NCI-H2196 treated with DMSO at 0.1 percent for 48 hours (cell line): Measurements from ENCODE around the gene PLCB1.

Experiments used
- DNase-seq: peaks from one replicate; lab custom pipeline; 2025; ENCODE audit not compliant: unreplicated experiment; lab: John Stamatoyannopoulos, UW

PLCB1 gene

DNA sequence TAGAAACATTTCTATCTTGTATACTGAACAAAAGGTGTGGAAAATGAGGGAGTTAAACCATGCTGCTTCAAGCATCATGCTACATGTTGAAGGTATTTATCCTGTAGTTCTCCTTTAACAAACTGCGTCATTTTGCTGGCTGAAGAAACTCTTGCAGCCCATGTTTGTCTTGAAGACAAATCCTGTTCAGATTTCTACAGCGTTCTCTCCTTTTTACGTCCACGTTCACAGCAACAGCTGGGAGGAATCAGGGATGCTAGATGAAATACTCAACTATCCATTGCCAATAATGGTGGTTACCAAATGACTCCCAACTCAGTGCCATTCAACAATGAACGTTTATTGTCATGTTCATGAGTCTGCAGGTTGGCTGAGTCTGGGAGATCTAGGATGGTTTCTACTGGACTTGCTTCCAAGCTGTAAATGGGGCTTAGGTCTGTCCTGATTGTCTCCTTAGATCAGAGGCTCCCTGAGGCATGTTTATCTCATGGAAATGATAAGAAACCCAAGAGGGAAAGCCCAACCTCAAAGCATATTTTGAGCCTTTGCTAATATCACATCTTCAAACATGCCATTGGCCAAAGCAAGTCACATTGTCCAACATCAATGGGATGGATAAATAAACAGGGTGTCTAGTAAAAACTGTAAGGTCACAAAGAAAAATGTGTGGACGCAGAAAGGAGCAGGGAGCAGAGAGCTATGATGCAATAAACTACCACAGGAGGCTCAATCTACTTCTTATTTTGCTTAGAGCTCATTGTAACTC, 2.7 kb upstream of the PLCB1 start:
- DNase-seq: no peak

DNA sequence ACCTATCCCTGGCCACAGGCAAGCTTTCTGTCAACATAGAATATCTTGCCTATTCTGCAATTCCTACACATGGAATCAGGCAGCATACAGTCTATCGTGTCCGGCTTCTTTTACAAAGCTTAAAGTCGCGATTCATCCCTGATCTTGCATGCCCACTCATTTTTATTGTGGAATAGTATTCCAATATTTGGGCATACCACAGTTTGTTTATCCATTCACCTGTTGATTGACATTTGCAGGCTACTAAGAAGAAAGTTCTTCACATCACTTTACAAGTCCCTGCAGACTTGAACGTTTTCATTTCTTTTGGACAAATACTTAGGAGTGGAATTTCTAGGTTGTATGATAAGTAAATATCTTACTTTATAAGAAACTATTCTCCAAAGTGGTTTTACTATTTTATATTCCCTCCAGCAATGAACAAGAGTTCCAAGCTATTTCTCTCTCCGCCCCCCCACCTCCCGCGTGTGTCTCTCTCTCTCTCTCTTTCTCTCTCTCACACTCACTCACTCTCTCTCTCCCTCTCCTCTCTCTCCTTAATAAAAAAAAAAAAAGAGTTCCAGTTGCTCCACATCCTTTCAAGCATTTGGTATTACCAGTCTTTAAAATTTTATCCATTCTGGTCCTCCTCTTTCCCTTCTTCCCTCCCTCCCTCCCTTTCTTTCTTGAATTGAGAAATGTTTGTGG, 1.1 kb upstream of the PLCB1 start:
- DNase-seq: no peak

DNA sequence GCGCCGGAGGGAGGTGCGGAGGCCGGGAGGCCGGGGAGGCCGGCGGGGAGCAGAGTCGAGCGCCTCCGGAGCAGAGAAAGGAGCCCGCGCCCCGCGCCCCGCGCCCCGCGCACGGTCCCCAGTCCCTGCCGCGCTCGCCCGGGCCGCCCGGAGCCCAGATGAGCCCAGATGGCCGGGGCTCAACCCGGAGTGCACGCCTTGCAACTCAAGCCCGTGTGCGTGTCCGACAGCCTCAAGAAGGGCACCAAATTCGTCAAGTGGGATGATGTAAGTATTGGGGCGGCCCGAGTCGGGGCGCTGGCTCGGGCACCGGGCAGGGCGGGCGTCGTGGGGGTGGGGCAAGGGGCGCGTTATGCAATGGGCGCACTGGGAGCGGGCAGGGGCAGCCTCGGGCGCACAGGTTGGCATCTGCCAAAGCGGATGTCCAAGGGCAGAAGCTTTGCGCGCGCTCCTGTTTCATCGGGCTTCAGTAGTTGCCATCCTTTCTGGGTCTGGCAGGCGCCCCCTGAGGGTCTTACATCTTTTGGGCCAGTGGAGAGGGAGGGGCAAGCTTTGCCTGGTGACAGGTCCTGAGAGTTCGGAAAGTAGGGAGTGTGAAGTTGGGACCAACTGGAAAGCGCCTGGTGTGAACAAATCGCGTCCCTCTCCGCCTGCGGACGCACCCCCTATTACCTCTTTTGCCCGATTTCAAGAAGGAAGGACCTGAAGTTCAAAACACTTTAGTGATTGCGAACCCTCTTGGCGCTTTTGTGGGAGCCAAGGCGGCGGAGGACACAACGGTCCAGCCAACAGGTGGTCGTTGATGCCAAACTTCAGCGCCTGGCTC, 631 bp downstream of the PLCB1 start:
- DNase-seq: no peak

DNA sequence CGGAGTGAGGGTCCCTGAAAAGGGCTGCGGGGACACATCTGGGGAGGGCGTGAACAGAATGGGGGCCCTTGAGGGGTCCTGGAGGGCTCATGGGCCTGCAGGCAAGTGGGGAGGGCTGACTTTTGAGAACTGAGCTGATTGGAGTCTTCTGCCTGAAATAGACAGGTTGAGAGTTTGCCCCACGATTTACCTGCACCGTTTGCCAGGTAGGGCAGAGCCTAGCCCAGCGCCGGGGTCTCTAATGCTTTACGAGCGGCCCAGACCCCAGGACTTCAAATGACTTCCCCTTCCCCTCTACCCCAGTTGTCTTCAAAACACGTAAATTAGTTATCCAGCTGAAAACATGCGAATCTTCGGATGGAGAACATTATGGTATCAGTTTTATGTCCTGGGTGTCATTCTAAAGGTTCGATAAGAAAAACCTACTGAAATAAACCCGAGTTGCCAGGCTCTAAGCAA, 1.3 kb downstream of the PLCB1 start:
- no peak for DNase-seq

DNA sequence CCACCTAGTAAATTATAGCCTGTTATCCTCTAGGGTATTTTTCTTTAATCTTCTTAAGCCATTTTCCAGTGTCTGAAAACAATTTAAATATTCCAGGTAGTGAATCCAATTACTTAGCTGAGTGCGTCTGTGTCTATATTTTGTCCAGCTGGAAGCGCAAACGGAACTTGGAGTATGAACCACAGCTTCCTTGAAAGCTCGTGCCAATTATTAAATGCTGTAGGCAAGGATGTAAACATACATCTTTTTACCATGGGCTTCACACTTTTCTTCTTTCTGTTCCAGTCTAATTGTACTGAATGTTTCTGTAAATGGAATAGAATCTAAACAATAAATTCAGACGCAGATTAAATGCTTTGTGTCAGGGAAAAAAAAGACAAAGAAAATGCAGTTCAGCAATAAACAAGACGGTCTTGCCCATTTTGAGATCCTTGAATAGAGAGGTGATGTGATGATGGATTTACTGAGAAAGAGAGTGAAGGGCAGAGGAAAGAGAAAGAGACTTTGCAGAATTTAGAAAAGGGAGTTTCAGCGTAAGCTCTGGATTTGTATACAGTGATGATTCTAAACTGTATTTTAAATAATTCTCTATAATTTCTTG, 1.9 kb downstream of the PLCB1 start:
- DNase-seq: no peak

DNA sequence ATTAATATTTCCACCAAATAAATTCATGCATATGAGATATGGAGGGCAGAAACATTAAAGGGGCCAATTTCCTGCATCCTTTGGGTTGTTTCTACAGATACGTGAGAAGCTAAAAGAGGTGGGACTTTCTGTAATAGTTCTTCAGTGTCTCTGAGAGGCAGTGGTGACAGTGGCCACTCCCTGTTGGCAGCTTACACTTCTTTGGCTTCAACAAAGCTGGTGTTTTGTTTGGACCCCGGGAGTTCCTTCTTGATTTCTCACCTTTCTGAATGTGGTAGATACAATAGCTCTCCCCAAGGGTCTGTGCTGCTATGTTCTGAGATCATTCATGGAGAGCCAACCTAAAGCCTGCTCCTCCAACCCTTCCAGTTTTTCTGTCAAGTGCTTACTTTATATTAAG, 7.8 kb downstream of the PLCB1 start:
- no peak for DNase-seq

DNA sequence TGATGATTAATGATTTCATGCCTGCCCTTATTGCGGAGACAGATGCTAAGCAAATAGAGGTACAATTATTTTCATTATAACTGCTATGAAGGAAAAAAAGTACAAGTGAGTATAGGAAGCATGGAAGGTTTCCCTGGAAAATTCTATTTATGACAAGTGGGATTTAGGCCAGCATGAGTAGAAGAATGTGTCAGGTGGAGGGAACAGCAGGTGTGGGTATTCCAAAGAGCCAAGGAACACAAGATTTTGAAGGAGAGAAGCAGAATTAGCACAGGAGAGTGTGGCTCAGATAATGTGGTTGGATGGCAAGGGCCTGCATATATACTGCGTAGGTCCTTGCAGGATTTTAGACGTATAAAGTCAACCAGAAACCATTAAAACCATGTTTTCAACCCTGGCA, 11.4 kb downstream of the PLCB1 start:
- DNase-seq: no peak

DNA sequence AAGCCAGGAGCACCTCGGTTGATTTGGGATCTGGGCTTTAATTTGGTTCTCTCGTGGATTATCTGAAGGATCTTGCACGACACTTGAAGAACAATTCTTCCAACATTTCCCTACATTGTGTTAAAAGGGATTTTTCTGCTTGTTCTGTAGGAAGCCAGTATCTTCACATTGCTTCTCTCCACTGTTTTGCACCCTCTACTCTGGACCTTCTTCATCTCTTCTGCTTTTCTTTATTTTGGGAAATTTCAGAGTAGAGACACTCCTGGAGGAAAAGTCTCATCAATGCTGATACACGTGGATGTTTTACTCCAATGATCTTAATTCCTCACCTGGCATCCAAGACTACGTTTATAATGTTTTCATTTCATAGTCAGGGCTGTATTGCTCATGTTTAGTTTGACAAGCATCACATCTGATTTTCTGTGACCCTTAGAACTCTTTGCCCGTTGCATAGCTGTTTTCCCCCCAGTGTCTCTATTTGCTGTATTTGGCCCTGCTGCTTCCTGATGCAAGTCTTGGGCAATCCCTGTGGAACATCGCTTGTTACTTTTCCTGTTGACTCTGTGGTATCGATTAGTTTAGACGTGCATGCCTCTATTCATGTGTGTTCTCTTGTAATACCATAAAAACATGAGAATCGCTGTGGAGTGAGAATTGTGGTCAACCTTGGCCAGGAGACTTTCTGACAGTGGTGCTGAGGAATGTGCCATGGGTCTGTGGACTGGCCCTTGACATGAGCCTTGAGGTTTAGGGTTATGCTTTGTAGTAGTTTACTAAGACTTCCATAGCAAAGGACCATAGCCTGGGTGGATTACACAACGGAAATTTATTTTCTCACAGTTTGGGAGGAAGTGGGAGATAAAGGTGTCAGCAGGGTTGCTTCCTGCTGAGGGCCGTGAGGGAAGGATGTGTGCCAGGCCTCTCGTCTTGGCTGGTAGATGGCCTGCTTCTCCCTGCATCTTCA, 12.5 kb downstream of the PLCB1 start:
- no peak for DNase-seq

DNA sequence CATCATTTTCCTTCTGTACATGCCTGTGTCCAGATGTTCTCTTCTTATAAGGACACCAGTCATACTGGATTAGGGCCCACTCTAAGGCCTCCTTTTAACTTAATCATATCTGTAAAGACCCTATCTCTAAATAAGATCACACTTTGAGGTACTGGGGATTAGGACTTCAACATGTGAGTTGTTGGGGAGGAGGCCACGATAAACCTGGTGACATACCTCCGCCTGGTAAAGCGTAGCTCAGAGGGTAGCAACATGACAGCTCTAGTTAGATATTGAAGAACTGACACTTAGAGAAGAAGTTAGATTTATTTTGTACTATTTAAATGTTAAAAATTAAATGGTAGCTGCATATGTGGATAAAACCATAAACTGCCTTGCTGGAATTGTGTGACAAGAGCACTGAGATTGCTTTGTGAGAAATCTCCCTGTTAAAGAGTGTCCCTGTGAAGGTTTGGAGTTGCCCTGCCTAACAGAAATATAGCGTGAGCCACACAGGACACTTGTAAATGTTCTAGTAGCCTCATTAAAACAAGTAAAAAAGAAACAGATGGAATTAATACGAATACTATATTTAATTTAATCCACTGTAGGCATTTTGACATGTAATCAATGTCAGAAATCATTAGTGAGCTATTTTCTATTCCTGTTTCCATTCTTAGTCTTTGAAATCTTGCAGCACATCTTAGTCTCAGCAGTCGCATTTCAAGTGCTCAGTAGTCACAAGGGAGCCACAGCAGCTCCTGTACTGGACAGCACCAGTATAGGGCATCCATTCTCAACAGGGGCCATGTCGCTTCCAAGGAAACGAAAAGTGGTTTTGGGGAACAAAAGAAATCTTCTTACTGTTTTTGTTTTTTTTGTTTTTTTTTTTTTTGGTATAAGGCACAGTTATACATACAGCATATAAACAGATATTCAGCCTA, 13.4 kb downstream of the PLCB1 start:
- DNase-seq: no peak

DNA sequence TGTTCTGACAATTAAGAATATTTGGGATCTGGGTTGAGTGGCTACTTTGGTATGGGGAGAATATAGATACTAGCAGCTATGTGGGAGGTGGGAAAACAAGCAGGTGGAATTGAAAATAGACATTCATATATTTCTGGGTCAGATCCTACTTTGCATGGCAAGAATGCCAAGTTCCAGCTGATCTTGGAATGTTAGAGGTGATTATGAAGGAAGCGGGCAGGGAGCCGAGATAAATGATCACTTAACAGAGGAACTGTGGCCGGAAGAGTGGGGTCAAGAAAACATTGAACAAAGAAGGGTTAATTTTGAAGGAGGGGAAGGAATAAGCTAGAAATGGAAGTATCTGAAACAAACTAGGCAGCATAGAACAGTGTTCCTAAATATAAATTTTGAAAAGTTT, 15.4 kb downstream of the PLCB1 start:
- no peak for DNase-seq

DNA sequence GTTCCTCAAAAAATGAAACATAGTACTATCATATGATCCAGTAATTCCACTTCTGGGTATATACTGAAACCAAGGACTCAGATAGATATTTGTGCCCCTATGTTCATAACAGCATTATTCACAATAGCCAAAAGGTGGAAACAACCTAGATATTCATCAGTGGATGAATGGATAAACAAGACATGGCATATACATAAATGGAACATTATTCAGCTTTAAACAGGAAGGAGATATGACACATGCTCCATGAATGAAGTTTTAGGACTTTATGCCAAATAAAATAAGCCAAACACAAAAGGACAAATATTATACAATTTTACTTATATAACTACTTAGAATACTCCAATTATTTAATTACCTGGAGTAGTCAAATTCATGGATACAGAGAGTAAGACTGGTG, 16.4 kb downstream of the PLCB1 start:
- DNase-seq: no peak

DNA sequence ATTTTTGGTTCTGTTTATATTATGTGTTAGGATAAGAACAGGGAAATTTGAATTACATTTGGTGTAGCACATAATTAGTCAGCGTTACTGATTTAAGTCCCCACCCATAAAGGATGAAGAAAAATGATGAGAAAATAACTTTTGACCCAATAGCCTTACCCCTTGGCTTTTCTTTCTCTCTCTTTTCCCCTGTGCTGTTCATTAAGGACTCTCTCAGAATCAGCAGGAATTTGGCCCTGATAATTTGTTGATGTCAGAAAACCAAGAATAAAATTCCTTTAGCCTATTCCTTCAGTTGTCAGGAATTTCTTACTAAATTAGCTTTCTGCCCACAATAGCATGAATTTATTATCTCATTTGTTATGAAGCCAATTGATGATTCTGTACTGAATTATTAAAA, 18.5 kb downstream of the PLCB1 start:
- no peak for DNase-seq

DNA sequence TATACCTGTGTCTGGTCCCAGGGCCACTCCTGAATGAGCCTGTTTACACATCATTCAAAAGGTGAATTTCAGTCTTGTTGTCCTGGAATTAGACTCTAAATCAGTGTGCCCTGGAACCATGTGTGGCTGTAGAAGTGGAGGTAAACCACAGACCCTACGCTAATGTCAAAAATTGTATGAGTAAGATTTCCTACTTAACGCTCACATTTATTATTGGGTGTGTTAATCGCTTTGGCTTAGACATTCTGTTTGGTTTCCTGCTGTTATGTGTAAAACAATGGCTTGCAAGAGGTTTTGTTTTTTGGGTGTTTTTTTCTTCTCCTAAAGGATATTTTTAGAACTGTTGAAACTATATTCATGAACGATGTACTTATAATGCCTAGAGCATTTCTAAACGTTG, 19.3 kb downstream of the PLCB1 start:
- DNase-seq: no peak

DNA sequence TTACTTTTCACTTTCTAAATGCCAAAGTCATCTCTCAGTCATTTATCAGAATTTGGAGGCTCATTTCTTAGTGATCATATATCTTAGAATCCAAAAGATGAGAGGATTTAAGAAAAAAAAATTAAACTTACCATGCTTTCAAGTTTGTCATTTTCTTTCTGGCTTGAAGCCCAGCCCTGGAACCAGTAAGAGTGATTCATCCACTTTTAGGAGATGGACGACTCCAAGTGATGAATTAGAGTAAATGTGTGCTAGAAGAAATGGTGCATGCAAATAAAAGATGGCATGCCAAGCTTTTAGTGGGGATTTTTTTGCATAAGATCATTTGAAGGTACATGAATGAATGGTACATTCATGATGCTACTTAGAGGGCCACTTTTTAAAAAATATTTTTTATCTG, 20.1 kb downstream of the PLCB1 start:
- DNase-seq: no peak

DNA sequence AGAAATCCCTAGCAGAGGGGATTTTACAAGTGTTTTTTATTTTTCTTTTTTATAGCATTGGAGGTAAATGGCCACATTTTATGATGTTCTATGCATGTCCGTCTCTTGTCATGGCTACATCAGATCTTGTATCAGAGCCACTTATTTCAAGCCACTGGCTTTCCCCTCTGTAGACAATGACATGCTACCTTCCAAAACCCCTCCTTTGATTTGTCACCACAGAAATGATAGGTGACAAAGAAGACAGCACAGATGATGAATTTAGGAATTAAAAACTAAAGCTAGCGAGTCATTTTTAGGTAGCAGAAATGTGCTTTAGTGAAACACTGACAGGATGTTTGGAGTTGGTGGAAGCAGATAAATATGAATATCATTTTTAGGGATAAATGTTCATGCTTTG, 20.8 kb downstream of the PLCB1 start:
- no peak for DNase-seq

DNA sequence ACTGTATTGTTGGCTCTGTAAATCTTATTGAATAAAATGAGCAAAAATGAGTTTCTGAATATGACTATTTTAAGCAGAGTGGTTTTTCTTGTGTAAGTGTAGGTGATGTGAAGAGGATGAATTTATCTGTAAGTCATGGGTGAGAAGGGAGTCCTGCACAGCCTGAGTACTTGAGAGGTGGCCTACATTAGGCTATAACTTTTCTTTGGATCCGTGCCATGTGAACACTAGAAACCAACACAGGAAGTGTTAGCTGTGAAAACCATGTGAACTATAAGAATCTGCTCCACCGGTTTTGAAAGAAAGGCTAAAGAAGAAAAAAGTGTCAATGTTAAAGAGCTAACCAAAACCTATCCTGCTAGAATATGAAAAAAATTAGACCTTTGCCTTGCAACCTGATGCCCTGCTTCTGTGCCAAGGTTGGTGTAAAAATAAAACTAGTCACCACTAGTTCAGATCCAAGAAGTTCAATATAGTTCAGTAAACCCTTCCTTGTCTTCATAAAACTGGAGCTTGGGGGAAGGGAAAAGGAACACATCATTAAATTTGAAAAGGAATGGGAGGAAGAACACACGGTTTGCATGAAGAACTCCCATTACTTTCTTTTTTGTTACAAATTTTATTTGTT, 21.3 kb downstream of the PLCB1 start:
- DNase-seq: no peak

DNA sequence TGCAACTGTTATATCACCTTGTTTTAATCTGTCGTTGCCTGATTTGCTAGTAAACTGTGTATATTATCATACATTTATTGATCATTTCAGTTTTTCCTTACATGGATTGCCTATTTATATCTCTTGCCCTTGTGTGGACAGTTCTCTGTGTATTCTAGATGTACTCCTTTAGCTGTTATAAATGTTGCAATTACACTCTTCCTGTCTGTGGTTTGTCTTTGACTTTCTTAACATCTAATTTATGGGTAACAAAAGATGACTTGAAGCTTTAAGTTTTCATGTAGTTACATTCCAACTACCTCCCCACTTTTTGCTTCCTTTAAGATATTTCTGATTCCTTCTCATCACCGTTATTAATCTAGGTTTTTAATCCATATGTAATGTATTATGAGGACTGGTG, 22.6 kb downstream of the PLCB1 start:
- no peak for DNase-seq

DNA sequence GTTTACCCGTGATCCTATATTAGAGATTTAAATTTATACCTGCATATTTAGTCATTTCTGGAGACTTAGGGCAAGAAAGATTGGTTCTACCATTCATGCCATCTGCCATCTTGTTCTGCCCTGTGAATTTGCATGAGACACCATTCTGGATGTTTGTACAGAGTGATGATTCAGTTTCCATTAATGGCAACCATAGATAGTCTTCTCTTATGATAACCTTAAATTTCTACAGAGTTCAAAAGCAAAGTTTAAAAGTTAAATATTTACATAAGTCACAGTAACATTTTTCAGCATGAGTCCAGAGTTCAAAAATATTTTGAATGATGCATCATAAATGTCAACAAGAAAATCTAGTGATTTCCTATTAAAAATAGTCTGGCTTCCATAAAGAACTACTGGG, 23.2 kb downstream of the PLCB1 start:
- DNase-seq: no peak

DNA sequence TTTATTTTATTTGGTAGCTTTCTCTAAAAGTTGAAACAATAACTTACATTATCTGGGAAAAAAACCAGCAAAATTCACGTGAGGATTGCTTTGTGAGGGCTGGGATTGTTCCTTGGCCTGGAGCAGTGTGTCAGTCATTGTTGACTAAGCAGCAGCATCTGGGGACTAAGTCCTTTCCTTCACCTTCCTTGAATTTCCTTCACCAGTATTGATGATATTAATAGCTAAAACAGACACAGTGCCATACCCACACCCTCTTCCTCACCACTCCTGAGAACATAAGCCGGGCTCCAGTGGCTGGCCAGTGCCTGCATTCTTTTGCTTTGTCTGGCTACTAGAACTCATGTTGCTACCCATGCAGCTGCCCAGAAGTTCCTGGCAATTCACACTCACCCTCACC, 23.7 kb downstream of the PLCB1 start:
- DNase-seq: no peak
